ENCODE results near the gene MCIDAS. TPM values are rescaled to one million over a fixed set of nuclear protein-coding genes. Genes with fewer than 3 reads are reported as not detected.

The MCIDAS gene
- total RNA-seq = not detected

DNA sequence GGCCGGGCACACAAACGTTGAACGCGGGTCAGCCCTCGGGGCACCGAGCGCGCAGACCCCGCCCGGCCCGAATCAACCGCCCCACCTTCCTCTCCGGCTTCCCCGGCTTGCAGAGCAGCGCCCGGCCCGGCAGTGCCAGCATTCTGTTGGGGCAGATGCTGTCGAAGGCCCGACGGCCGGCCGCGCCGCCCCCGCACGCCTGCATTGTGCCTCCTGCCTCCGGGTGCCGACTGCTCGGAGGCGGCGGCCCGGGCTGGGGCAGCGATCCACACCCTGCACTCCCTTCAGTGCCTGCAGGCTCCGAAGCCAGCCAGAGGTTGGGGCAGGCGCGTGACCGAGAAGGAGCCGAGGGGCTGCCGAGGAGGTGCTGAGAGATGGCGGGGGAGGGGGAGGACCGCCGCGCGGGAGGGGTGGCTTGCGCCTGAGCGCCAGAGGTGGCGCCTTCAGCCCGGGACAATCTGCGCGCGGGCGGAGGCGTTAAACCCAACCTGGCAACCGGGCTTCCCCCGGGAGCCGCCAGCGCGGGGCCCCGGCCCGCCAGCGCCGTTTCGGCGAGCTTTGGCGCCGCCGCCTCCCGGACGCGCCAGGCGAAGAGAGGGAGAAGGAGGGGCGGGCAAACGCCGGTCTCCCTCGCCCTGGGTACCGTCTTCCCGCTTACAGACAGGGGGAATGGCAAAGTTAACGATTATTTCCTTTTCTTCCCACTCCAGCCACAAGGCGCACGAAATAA is at the start of gene MCIDAS:
Gene MCIDAS, minus strand, starts transcription at position 382 of the 730 bp plus-strand sequence. Its CDS starts 177 bp downstream, at position 205.

DNA sequence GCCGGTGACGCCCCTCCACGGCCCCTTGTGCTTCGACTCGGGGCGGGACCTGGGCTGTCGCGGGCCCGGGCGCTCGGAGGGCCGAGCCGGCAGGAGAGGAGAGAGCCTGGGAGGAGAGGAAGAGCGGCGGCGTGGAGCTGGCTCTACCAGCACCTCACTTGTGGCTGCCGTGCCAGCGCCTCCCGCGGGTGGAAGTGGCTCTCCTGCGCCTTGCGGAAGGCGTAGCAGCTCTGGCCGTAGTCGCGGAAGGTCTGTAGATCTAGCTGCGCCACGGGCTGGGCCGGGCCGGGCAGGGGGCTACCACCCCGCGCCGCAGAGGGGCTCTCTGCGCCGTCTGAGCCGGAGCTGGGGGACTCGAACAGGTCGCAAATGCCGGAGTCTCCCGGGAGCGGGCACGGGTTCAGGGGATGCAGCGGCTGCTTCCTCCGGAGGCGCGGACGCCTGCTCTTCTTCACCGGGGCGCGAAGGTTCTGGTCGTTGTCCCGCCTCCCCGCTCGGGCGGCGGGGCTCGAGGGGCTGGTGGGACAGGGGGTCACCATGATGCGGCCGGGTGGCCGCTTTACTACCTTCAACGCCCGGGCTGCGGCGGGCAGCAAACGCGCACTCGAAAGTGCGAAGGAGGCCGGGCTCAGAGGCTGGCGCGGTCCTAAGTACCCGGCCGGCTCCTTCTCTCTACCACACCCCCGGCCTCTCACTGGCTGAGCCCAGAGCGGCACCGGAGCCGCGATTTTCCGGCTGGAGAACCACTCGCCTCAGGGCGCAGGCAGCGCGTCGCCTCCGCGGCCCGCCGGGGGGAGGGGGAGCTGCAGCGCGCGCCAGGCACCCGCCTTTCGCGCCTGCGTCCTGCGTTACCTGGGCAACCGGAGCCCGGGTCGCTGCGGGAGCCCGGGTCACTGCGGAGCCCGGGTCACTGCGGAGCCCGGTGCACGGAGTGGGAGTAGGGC is 6.1 kb upstream of the MCIDAS start, which contains the start of gene CCNO:
Gene CCNO, minus strand, starts transcription at position 624 of the 944 bp plus-strand sequence. Its CDS starts 85 bp downstream, at position 539.

DNA sequence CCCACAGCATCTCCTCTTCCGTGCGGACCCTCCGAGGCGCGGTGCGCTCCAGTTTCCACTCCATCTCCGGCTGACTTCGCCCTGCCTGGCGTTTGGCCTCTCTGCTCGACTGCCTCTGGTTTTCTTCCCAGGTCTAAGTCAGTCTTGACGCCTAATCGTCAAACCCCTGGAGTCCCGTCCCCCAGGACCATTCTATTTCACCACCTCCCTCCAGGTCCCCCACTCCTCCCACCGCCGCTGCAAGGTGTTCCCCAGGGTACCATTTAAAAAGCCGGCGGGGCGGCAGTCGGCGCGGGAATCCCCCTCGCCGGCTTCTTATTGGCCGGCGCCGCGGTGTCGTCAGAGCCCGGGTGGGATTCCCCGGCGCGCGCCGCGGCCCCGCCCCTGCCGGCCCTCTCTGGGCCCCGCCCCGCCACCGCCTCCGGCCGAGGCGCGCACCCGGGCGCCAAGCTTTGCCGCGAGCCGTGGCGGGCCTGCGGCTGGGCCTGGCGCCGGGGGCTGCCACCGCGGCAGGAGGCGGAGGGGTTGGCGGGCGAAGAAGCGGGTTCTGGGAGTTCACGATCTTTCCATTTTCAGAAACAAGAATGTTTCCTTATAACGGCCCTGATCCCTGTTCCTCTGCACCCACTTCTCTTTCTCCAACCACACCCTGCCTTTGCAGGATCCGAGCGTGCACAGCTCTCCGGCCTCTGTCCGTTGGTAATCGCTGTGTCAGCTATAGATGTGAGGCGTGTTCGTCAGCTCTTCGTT is 54.0 kb downstream of the MCIDAS start, which contains the start of gene CDC20B:
Gene CDC20B, minus strand, starts transcription at position 241 of the 750 bp plus-strand sequence. Its CDS starts 177 bp downstream, at position 64.

Small RNA genes within 50 kb of the gene (microRNA-seq; reads per million reads assigned to microRNA genes)
- 4.4 reads per million, percentile 26 among the genes with 10 or more reads in this experiment for gene MIR449A (ENCODE audit: borderline microRNAs expressed, borderline replicate concordance)
- not detected for gene MIR449B (ENCODE audit: borderline microRNAs expressed, borderline replicate concordance)
- gene MIR449C (ENCODE audit: borderline microRNAs expressed, borderline replicate concordance) = not detected

Other genes starting within 250 kb of the MCIDAS start
- gene ESM1, start 241.7 kb downstream of the MCIDAS start, total RNA-seq = not detected
- gene GZMK, start 203.1 kb downstream of the MCIDAS start, total RNA-seq = 1 to 10 TPM; 1.3 TPM
- 100 to 1,000 TPM; 160 to 170 TPM for gene GZMA, start 124.7 kb downstream of the MCIDAS start, total RNA-seq
- not detected for gene GPX8, start 67.1 kb downstream of the MCIDAS start, total RNA-seq
- gene CDC20B, start 54.1 kb downstream of the MCIDAS start, total RNA-seq = not detected
- not detected for gene CCNO, start 6.3 kb upstream of the MCIDAS start, total RNA-seq
- gene DHX29, start 80.4 kb upstream of the MCIDAS start, total RNA-seq = 10 to 100 TPM; 13.8 to 17.1 TPM
- gene MTREX, start 80.7 kb upstream of the MCIDAS start, total RNA-seq = 10 to 100 TPM; 58.3 to 67.7 TPM